Esophagus mucosa (tissue), 1 donor: ENCODE data around the gene MOGAT1. TPM values are rescaled to one million over a fixed set of nuclear protein-coding genes. Genes with fewer than 3 reads are reported as not detected.
"Not testable (repeated sequence)": the region's sequence is repeated elsewhere in the genome, so short reads cannot be mapped to it uniquely, and the experiment has no call there.

Source experiments
- ATAC-seq: fragments of 200-7000 bp; cut with Tn5 transposase; one replicate; pipeline ENCODE4 v1.9.1; 2020
- total RNA-seq: library from RNA; stranded (reverse); gene quantifications from one replicate; pipeline ENCODE4 v1.2.4, GENCODE V29; 2023
- donor health status: DM: yes; HTN: yes; CAD: no.

The MOGAT1 gene
- total RNA-seq, 1 donor from 2014 or later, result not detected

- ATAC-seq, result no peak
Measured at GRCh38 chr2:222745836-222746559, 74.5 kb downstream of the MOGAT1 start.

GRCh38 chr2:222747526-222748160, 76.2 kb downstream of the MOGAT1 start:
- no peak for ATAC-seq

GRCh38 chr2:222750533-222750932, 79.1 kb downstream of the MOGAT1 start:
- ATAC-seq, result no peak

- ATAC-seq, result no peak
Measured at GRCh38 chr2:222751238-222751637, 79.8 kb downstream of the MOGAT1 start.

GRCh38 chr2:222751821-222752719, 80.6 kb downstream of the MOGAT1 start:
- ATAC-seq, result no peak

- no peak for ATAC-seq
Measured at GRCh38 chr2:222752746-222753145, 81.3 kb downstream of the MOGAT1 start.

GRCh38 chr2:222753251-222753824, 81.9 kb downstream of the MOGAT1 start:
- ATAC-seq, result no peak

- no peak for ATAC-seq
Measured at GRCh38 chr2:222754324-222754930, 83.0 kb downstream of the MOGAT1 start.

- not testable (repeated sequence) for ATAC-seq
Measured at GRCh38 chr2:222755593-222755992, 84.1 kb downstream of the MOGAT1 start.

GRCh38 chr2:222756362-222756831, 84.9 kb downstream of the MOGAT1 start:
- ATAC-seq, result no peak

- no peak for ATAC-seq
Measured at GRCh38 chr2:222756951-222757650, 85.6 kb downstream of the MOGAT1 start.

Other genes starting within 250 kb of the MOGAT1 start
- gene SGPP2, start 247.1 kb upstream of the MOGAT1 start, total RNA-seq, result 57.1 TPM
- gene FARSB, start 15.6 kb upstream of the MOGAT1 start, total RNA-seq, result 24.2 TPM
- 125 TPM for gene ACSL3, start 189.4 kb downstream of the MOGAT1 start, total RNA-seq